Peyer's patch (tissue), 4 donors: ENCODE results near the gene PPP1R13B. TPM values are rescaled to one million over a fixed set of nuclear protein-coding genes. Genes with fewer than 3 reads are reported as not detected.

Experiments
- DNase-seq, 3 donors: peaks; one replicate each; pipeline ENCODE4 v3.0.0-alpha.2; 2017 to 2019
- H3K27ac ChIP-seq, 4 donors: fragments of 200-600 bp; sonication (generic); one replicate each; pipeline ENCODE4 v1.5.1; 2016 to 2019
- H3K27me3 ChIP-seq, 2 donors: fragments of 200-600 bp; sonication (generic); one replicate each; pipeline ENCODE4 v1.5.1; 2019
- H3K36me3 ChIP-seq, 3 donors: fragments of 200-600 bp; sonication (generic); one replicate each; pipeline ENCODE4 v1.5.1; 2016 to 2019
- H3K4me1 ChIP-seq, 4 donors: fragments of 200-600 bp; sonication (generic); one replicate each; pipeline ENCODE4 v1.5.1; 2016 to 2019
- H3K4me3 ChIP-seq, 4 donors: fragments of 200-600 bp; sonication (generic); 1 replicate in 3 of 4; 2 replicates in 1 of 4; pipeline ENCODE4 v1.5.1; 2016 to 2019; ENCODE audit warnings: mild to moderate bottlenecking in 1 of 4
- H3K9me3 ChIP-seq, 4 donors: fragments of 200-600 bp; sonication (generic); one replicate each; pipeline ENCODE4 v1.5.1; 2016 to 2019; ENCODE audit warnings: mild to moderate bottlenecking in 1 of 4
- POLR2A ChIP-seq, 2 donors: fragments of 450-650 bp; IDR thresholded peaks; one replicate each; pipeline ENCODE4 v1.5.1; 2017; ENCODE audit warnings: antibody characterized with exemption in 2 of 2, mild to moderate bottlenecking in 2 of 2, moderate library complexity in 2 of 2
- total RNA-seq, 4 donors: library from RNA; depleted of rRNA; stranded (reverse); fragments of >200 nt; gene quantifications; one replicate each; pipeline ENCODE4 v1.1.0, GENCODE V29; 2016
- TF ChIP-seq, protein P1 (sequence below), 6 experiments: fragments of 450-650 bp in 4 of 6; fragments of 200-600 bp in 2 of 6; sonication (generic) in 1 of 6; IDR thresholded peaks; one replicate each; pipeline ENCODE4 v1.5.1; 2017 to 2019; ENCODE audit warnings: antibody characterized with exemption in 6 of 6, mild to moderate bottlenecking in 3 of 6, moderate library complexity in 1 of 6

The PPP1R13B gene
- total RNA-seq, 4 donors from 2014 or later: 30.5 to 78.3 (median 54.0) TPM

DNA sequence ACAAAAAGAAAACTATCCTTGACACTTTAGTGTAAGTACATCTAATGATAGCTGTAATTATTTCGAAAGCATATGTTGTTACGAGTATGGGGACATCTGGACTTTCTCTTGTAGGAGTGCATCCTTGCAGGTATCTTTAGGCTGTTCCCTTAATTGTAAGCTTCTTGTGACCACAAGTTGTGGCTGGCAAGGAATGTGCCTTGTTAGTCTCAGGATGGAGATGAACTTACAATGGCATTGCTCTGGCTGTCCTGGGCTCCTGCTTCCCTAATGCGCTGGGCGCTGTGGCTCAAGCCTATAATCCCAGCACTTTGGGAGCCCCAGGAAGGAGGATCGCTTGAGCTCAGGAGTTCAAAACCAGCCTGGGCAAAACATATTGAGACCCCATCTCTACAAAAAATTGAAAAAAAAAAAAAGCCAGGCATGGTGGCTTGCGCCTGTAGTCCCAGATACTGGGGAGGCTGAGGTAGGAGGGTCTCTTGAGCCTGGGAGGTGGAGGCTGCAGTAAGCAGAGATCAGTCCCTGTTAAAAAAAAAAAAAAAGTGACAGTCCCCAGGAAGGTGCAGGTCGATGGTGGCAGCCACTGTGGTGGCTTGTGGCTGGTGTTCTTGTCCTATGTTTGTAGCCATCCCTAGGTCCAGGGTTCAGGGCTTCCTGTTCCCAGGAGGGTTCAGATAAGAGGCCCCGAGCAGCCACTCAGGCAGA is 23.7 kb upstream of the PPP1R13B start:
- H3K4me3 ChIP-seq: peak overlapping the region in 2 of 4 donors; percentile 55 to 58
- DNase-seq: no peak
- H3K9me3 ChIP-seq: no peaks in the 10 kb centered on the region
- H3K4me1 ChIP-seq: peaks cover 3 to 19% (median 7%) of the 10 kb centered on the region in 4 donors
- H3K27me3 ChIP-seq: no peaks in the 10 kb centered on the region
- H3K36me3 ChIP-seq: no peaks in the 10 kb centered on the region
- TF ChIP-seq, protein P1, sequence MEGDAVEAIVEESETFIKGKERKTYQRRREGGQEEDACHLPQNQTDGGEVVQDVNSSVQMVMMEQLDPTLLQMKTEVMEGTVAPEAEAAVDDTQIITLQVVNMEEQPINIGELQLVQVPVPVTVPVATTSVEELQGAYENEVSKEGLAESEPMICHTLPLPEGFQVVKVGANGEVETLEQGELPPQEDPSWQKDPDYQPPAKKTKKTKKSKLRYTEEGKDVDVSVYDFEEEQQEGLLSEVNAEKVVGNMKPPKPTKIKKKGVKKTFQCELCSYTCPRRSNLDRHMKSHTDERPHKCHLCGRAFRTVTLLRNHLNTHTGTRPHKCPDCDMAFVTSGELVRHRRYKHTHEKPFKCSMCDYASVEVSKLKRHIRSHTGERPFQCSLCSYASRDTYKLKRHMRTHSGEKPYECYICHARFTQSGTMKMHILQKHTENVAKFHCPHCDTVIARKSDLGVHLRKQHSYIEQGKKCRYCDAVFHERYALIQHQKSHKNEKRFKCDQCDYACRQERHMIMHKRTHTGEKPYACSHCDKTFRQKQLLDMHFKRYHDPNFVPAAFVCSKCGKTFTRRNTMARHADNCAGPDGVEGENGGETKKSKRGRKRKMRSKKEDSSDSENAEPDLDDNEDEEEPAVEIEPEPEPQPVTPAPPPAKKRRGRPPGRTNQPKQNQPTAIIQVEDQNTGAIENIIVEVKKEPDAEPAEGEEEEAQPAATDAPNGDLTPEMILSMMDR (IDR thresholded peaks at IDR 0.05): no peak
- no peak for TF ChIP-seq POLR2A (IDR thresholded peaks at IDR 0.05)
- H3K27ac ChIP-seq: peak overlapping the region in 3 of 4 donors; percentile 67 to 79 (median 77)

DNA sequence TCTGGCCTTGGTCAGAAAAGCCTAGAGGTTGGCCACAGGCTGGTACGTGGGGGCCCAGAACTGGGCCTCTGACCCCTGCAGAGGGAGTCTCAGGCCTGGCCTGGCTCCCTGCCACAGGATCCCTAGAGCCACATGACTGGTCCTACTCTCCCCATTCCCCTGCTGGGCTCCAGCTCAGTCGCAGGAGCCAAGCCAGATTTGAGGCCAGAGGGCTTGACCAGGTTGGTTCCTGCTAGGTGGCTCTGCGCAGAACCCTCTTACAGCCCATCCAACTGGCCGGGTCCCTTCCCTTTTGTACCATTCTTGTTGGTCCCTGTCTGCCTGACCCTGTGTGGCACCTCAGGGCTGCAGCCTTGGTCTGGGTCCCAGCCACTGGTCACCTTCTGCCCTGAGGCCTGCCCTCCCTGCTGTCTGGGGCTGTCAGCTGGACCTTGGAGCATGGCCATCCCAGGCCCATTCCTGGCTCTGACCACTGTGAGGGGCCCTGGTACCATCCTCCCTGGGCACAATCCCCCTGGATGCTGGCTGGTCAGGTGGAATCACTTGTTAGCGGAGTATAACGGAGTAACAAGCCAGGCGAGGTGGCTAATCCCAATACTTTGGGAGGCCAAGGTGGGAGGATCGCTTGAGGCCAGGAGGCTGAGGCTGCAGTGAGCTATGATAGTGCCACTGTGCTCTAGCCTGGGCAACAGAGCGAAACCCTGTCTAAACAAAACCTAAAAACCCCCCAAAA is 22.9 kb upstream of the PPP1R13B start:
- TF ChIP-seq, protein P1 (IDR thresholded peaks at IDR 0.05): no peak
- no peak for TF ChIP-seq POLR2A (IDR thresholded peaks at IDR 0.05)
- H3K4me1 ChIP-seq: peaks cover 3 to 19% (median 7%) of the 10 kb centered on the region in 4 donors

DNA sequence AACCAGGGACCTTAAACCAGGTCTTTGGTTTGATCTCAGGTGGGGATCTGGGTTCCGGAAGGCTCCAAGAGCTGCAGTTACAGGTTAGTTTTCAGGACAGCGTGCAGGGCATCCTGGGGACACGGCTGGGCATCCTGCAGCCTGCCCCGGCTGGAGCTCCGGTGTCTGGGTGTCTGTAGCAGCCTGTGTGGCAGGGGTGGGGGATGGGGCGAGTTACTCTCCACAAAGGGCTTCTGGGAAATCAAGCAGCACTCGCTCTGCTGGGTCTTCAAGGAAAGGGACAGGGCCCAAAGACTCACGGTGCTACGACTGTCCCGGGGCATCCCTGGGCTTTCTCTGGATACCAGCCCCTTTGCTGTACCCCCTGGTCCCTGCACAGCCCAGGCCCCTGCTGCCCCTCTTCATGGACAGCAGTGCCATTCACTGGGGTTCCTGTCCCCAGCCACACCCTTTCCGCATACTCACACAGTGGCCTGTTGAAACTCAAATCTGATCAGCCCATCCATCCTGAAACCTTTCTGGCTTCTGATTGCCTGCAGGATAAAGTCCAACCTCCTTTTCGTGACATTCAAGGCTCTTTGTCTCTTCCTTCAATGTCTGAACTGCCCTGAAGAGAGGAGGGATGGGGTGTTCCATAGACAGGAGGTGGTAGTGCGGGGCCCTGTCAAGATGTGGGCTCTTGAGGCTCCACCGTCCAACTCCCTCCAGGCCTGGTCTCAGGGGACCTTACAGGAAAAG is 22.2 kb upstream of the PPP1R13B start:
- no peak overlapping the region for H3K4me3 ChIP-seq
- H3K27ac ChIP-seq: no peak overlapping the region
- H3K27me3 ChIP-seq: no peaks in the 10 kb centered on the region
- TF ChIP-seq, protein P1 (IDR thresholded peaks at IDR 0.05): no peak
- no peaks in the 10 kb centered on the region for H3K36me3 ChIP-seq
- DNase-seq: no peak
- H3K9me3 ChIP-seq: no peaks in the 10 kb centered on the region
- H3K4me1 ChIP-seq: peaks cover 3 to 19% (median 7%) of the 10 kb centered on the region in 4 donors

More for the DNA sequence above, 22.9 kb upstream of the PPP1R13B start:
- H3K27ac ChIP-seq: no peak overlapping the region
- H3K36me3 ChIP-seq: no peaks in the 10 kb centered on the region
- DNase-seq: no peak
- H3K4me3 ChIP-seq: no peak overlapping the region
- H3K9me3 ChIP-seq: no peaks in the 10 kb centered on the region
- H3K27me3 ChIP-seq: no peaks in the 10 kb centered on the region

DNA sequence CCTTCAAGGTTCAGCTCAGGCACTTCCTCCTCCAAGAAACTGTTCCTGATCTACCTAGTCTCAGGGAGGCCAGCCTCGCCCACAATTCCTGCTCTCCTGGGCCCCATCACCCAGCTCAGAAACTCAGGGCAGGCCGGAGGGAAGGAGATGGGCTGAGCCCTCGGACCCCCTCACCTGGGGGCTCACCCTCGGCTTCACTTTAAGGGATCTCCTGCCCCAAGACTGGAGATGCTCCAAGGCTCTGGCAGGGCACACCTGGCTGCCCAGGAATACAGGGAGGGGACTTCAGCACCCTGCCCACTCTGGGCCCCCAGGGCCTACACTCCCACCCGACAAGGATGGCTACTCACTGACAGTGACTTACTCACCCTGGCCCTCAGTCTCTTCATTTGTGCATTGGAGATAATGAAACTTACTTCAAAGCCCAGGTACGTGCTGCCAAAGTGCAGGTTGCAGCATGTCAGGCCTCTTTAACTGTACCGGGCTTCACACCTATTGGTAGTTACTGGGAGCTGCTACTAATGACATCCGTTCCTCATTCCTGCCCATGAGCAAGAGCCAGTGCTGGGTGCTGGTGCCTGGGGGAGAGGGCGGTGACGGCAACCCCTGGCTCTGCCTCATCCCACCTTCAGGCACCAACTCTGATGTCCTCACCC is 21.0 kb upstream of the PPP1R13B start:
- Histone ChIP-seq H3K36me3 (no peaks in the 10 kb centered on the region), H3K27ac (no peak overlapping the region), H3K4me1 (peaks cover 3 to 19% (median 7%) of the 10 kb centered on the region in 4 donors), H3K4me3 (no peak overlapping the region), H3K27me3 (no peaks in the 10 kb centered on the region), H3K9me3 (no peaks in the 10 kb centered on the region)
- TF ChIP-seq, protein P1 (IDR thresholded peaks at IDR 0.05): no peak
- no peak for TF ChIP-seq POLR2A (IDR thresholded peaks at IDR 0.05)
- no peak for DNase-seq

DNA sequence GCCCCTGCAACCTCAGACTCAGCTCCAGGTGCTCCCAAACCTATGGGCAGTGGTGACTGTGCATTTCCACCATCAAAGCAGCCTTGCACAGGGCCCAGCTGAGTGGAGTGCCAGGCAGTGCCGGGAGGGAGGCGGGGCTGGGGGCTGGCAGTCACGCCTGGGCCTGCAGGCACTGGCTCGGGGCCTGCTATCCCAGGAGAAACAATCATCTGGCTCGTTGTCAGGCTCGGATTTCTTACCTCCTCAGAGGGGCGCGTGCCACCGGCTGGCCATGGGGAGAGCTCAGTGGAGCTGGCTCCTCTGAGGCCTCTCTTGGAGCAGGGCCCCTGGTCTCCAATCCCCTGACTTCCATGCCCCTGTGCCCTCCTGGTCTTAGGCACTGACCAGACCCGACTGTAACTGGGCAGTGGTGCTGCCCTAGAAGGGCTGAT is 20.2 kb upstream of the PPP1R13B start:
- DNase-seq: no peak
- Histone ChIP-seq H3K36me3 (no peaks in the 10 kb centered on the region), H3K4me3 (no peak overlapping the region), H3K9me3 (no peaks in the 10 kb centered on the region), H3K4me1 (peaks cover under 1 to 13% (median 6%) of the 10 kb centered on the region in 4 donors), H3K27me3 (no peaks in the 10 kb centered on the region), H3K27ac (no peak overlapping the region)
- no peak for TF ChIP-seq POLR2A (IDR thresholded peaks at IDR 0.05)
- TF ChIP-seq, protein P1 (IDR thresholded peaks at IDR 0.05): no peak
